NT2/D1 (cell line): ENCODE results near the gene PHF21B.

Source experiments
- SUZ12 ChIP-seq: IDR thresholded peaks from 2 replicates; pipeline ENCODE4 v1.6.1; 2011; ENCODE audit not compliant: insufficient read length, insufficient read depth; ENCODE audit errors: extremely low read depth
- YY1 ChIP-seq: IDR thresholded peaks from 2 replicates; pipeline ENCODE4 v1.6.1; 2011; ENCODE audit not compliant: insufficient read length, insufficient read depth

DNA sequence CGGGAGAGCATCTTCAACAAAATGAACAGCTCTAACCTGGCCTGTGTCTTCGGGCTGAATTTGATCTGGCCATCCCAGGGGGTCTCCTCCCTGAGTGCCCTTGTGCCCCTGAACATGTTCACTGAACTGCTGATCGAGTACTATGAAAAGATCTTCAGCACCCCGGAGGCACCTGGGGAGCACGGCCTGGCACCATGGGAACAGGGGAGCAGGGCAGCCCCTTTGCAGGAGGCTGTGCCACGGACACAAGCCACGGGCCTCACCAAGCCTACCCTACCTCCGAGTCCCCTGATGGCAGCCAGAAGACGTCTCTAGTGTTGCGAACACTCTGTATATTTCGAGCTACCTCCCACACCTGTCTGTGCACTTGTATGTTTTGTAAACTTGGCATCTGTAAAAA lies 147.5 kb downstream of the PHF21B start:
- TF ChIP-seq SUZ12 (no peak), YY1 (no peak)
